GM18505 (cell line): ENCODE data around the gene PGAM5.

Source experiments
- ATAC-seq: cut with Tn5 transposase; IDR thresholded peaks from one replicate; pipeline ENCODE4 v1.9.1; 2021; ENCODE audit not compliant: unreplicated experiment
- POLR2A ChIP-seq: IDR thresholded peaks from 4 replicates; pipeline ENCODE4 v1.6.1; 2011; ENCODE audit warnings: borderline replicate concordance; ENCODE audit not compliant: insufficient read depth, insufficient read length; ENCODE audit errors: extremely low read depth

Gene PGAM5

GRCh38 chr12:132720606-132721345 lies 10.1 kb downstream of the PGAM5 start:
- no peak for ATAC-seq
- TF ChIP-seq POLR2A = no peak

GRCh38 chr12:132723015-132723763 lies 12.5 kb downstream of the PGAM5 start:
- no peak for ATAC-seq
- TF ChIP-seq POLR2A = no peak

- no peak for ATAC-seq
- TF ChIP-seq POLR2A = no peak
Observed at GRCh38 chr12:132723764-132724140, 13.1 kb downstream of the PGAM5 start.

- ATAC-seq = no peak
- TF ChIP-seq POLR2A = no peak
Observed at GRCh38 chr12:132724506-132725241, 14.0 kb downstream of the PGAM5 start.

GRCh38 chr12:132726386-132726785 lies 15.7 kb downstream of the PGAM5 start:
- TF ChIP-seq POLR2A = no peak

GRCh38 chr12:132727091-132727794 lies 16.6 kb downstream of the PGAM5 start:
- ATAC-seq = no peak

More at GRCh38 chr12:132726386-132726785, 15.7 kb downstream of the PGAM5 start:
- ATAC-seq = no peak

GRCh38 chr12:132728502-132728901 lies 17.9 kb downstream of the PGAM5 start:
- no peak for ATAC-seq

More at GRCh38 chr12:132727091-132727794, 16.6 kb downstream of the PGAM5 start:
- TF ChIP-seq POLR2A = no peak

GRCh38 chr12:132729541-132730320 lies 19.1 kb downstream of the PGAM5 start:
- no peak for ATAC-seq
- TF ChIP-seq POLR2A = no peak

More at GRCh38 chr12:132728502-132728901, 17.9 kb downstream of the PGAM5 start:
- no peak for TF ChIP-seq POLR2A

- TF ChIP-seq POLR2A = no peak
- no peak for ATAC-seq
Observed at GRCh38 chr12:132730353-132730752, 19.7 kb downstream of the PGAM5 start.

GRCh38 chr12:132731574-132731973 lies 20.9 kb downstream of the PGAM5 start:
- ATAC-seq = no peak
- no peak for TF ChIP-seq POLR2A

GRCh38 chr12:132734206-132734605 lies 23.6 kb downstream of the PGAM5 start:
- ATAC-seq = no peak
- TF ChIP-seq POLR2A = no peak

GRCh38 chr12:132735496-132735895 lies 24.9 kb downstream of the PGAM5 start:
- no peak for TF ChIP-seq POLR2A
- no peak for ATAC-seq
